GM18520 (cell line): Measurements from ENCODE around the gene B4GALNT4.
"Not testable (repeated sequence)": the region's sequence is repeated elsewhere in the genome, so short reads cannot be mapped to it uniquely, and the experiment has no call there.

Experiments
- ATAC-seq: cut with Tn5 transposase; IDR thresholded peaks from one replicate; pipeline ENCODE4 v1.9.1; 2021; ENCODE audit not compliant: unreplicated experiment

The B4GALNT4 gene

DNA sequence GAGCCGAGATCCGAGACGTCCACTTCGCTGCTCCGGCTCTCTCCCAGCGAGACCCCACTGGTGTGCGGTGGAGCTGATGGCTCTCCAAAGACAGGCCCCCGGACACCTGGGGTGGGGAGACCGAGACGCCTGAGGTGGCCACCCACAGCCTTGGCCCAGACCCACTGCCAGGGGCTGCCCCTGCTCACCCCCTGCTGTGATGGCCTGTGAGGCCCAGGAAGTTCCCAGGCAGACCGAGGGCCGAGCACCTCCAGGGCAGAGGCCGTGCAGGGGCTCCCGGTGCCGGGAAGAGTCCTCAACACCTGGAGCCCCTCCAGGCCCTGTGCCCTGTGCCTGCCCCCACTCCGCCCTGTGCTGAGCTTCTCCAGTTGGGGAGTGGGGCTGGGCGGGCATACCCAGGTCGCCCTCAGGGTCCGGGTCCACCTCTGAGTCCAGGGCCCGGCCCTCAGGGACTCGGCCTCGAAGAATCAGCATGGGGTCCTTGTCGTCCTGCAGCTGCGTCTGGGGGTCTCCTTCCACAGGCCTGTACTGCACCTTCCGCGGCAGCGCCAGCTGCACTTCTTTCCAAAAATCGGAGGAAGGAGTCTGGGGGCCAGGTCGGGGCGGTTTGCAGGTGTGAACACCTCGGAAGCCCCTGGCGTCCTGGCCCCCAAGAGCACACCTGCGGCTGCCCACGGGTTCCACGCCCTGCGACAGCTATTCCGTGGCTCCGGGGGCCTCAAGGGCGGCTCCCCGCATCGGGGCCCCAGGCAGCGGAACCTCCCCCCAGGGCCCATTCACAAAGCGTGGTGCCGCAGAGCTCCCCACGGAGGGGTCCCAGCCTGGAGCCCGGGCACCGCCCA lies 36.9 kb downstream of the B4GALNT4 start:
- no peak for ATAC-seq

DNA sequence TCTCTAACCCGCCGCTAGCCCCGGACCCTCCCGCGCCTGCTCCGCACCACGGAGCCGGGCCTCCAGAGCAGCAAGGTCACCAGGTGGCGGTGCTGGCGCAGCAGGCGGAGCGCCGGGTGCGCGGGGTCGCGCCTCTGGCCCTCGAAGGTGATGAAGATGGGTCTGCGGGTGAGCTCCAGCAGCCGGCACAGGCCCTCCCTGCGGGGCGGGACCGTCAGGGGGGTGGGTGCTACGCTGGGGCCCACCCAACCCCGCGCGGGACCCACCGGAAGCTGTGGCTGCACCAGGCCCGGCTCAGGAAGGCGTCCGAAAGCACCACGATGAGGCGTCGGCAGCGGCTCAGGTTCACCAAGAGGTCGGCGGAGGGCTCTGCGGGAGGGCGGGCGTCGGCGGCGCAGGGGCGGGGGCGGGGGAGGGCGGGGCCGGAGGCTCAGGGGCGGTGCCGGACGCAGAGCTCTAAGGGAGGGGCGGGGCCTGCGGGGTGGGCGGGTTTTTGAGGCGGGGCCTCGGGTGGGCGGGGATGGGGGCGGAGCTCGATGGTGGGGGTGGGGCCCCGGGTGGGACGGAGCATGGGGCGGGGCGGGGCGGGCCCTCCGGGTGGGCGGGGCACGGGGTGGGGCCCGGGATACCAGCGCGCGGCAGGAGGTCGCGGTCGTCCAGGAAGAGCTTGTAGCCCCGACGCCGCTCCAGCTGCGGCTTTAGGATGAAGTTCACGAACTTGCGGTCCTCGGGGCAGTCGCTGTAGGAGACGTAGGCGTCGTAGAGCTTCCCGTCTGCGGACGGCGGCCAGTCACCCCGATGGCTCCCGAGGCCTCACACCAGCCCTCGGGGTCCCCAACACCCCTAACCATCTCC lies 37.7 kb downstream of the B4GALNT4 start:
- ATAC-seq = no peak

DNA sequence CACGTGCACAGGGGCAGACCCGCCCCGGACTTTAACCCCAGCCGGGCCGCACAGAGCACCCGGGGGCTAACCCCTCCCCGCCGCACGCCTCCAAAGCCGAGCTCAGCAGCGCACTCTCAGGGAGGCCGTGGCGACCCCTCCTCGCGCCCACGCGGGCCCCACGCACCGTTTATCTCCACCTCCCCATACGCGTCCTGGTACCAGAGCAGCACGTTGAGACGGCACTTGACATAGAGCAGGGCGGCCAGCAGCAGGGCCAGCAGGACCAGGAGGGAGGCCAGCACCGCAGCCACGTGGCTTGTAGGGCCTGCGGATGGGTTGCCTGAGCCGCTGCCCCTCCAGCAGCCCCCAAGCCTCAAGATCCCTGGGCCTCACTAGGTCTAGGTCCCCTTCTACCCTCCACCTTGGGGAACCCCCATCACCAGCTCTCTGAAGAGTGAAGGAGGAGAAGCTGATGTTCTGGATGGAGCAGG lies 38.4 kb downstream of the B4GALNT4 start:
- ATAC-seq = no peak

DNA sequence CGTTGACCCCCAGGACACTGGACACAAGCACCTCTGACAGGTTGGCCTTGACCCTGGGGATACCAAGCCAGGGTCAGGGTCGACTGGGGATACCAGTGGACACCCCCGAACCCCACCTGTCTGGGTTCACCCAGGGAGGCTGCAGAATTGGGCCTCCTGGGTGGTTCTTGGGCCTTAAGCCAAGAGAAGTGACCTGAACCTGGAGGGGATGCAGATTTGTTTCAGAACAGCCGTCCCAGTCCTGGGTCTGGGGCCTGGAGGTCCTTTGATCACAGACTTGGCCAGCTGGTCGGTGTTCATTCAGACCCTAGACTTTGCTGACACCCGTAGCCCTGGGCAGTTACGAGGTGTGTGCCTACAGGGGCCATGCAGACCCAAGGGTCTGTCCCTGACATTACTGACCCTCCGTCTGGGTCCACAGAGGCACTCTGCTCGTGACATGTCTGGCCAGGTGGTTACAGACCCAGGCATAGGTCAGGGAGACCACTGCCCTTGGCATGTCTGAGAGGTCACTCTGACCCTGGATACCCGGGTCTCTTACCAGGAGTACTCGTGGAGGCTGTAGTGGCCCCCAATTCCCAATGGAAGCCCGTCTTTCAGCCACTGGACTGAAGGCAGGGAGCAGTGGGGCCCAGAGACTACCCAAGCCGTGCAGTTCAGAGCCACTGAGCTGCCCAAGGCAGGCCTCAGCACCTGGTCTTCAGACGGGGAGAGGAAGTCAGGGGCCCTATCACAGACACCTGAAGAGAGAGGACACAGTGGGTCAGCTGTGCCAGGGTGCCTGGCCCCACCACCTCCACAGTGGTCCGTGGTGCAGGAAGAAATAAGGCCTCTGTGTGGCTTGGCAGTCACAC lies 39.1 kb downstream of the B4GALNT4 start:
- no peak for ATAC-seq

DNA sequence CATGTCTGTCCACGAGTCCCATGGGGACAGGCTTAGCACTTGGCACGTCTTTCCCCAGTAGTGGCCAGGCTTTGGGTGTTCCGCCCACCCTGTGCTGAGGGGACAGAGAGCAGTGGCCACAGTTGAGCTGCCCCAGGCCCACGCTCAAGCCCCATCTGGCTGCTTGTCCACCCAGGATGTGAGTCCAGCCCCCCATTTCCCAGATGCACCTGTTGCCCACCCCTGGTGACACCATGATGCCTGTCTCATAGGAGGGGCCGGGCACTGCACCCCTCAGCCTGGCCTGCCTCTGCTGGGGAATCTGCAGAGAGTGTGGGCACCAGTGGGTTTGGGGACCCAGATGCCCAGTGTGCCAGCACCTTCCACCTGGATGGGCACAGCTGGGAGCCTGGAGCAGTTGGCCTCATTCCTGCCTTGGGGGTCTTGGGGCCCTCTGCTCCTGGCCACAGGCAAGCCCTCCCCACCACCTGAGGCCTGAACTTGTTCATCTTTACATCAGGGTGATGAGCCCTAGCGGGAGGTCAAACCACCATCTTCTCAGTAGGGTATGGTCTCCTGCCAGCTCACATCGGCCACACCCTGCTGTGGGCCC lies 39.8 kb downstream of the B4GALNT4 start:
- ATAC-seq = no peak

DNA sequence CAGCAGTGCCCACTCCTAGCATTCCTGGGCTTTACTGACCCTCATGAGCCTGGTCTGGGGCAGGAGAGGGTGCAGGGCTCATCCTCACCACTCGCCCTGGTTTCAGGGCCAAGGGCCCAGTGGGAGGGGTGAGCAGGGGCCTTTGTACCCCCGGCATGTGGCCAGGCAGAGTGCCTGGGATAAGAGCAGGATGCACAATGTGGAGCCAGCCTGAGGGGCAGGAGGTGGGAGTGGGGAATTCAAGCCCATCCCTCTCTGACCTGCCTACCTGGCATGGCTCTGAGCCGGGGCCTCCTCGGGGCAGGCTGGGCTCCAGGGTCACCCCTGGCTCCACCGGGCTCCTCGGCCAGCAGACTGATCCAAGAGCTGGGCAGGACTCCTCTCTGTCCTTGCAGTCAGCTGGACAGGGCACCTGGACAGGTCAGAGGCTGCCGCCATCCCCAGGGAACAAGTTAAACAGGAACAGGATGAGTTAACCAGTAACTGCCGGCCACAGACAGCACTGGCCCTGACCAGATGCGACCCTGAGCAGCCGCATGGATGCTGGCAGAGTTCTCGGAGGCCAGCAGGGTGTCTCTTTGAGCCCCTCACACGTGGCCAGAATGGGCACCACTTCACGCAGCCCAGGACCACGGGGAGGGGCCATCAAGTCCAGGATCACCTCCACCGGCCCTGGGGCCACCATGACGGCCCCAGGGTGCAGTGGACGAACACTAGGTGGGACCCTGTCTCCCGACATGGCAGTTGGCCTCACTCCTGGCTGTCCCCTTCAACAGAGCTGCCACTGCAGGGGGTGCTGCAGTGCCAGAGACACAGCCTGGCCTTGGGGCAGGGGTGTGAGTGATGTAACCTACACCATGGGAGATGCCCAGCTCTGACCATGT lies 40.5 kb downstream of the B4GALNT4 start:
- ATAC-seq = no peak

DNA sequence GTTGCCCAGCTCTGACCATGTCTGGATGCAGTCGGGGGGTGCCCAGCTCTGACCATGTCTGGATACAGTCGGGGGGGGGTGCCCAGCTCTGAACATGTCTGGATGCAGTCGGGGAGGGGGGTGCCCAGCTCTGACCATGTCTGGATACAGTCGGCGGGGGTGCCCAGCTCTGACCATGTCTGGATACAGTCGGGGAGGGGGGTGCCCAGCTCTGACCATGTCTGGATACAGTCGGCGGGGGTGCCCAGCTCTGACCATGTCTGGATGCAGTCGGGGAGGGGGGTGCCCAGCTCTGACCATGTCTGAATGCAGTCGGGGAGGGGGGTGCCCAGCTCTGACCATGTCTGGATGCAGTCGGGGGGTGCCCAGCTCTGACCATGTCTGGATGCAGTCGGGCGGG lies 41.4 kb downstream of the B4GALNT4 start:
- not testable (repeated sequence) for ATAC-seq

DNA sequence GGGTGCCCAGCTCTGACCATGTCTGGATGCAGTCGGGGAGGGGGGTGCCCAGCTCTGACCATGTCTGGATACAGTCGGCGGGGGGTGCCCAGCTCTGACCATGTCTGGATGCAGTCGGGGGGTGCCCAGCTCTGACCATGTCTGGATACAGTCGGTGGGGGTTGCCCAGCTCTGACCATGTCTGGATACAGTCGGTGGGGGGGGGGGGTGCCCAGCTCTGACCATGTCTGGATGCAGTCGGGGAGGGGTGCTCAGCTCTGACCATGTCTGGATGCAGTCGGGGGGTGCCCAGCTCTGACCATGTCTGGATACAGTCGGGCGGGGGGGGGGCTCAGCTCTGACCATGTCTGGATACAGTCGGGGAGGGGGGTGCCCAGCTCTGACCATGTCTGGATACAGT lies 42.2 kb downstream of the B4GALNT4 start:
- ATAC-seq = not testable (repeated sequence)

DNA sequence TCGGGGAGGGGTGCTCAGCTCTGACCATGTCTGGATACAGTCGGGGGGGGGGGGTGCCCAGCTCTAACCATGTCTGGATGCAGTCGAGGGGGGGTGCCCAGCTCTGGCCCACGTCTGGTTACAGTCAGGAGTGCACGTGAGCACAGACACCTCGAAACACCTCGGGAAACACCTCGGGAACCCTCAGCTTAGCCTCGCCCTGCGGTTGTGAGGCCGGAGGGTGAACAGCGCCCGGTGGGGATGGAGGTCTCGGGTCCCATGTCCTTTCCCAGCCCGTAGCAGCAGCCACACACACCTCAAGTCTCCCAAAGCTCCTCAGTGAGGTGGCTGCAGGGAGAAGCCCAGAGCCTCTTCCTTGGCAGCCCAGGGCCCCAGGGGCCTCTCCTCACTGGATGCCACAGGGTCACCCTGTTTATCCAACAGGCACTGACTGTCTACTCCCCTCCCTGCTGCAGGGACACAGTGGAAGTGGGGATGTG lies 43.4 kb downstream of the B4GALNT4 start:
- ATAC-seq = no peak

DNA sequence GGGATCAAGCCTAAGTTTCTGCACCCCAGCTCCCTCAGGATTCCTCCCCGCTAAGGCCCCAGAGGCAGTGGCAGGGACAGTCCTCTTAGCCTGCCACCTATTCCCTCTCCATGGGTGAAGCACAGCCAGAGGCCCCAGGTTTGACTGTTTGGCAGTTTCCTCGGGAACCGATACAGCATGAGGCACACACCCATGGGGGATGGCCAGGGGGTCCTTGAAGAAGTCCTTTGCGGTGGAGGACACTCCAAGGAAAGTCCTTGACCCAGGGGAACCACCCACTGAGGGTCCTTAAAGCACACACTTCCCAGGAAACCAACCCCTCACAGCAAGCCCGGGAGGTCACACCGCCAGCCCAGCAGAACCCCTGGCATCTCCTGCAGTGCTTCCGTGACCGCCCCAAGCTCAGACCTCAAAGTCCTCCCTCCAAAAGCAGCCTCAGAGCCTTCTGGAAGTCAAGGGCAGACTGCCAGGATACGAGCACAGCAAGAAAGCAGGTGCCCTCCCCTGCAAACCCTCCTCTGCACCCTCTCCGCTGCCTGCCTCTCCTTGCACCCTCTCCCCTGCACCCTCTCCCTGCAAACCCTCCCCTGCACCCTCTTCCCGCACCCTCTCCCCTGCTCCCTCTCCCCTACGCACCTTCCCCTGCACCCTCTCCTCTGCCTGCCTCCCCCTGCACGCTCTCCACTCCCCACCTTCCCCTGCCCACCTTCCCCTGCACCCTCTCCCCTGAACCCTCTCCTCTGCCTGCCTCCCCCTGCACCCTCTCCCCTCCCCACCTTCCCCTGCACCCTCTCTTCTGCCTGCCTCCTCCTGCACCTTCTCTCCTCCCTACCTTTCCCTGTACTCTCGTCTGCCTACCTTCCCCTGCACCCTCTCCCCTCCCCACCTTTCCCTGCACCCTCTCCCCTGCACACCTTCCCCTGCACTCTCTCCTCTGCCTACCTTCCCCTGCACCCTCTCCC lies 44.1 kb downstream of the B4GALNT4 start:
- ATAC-seq = no peak

DNA sequence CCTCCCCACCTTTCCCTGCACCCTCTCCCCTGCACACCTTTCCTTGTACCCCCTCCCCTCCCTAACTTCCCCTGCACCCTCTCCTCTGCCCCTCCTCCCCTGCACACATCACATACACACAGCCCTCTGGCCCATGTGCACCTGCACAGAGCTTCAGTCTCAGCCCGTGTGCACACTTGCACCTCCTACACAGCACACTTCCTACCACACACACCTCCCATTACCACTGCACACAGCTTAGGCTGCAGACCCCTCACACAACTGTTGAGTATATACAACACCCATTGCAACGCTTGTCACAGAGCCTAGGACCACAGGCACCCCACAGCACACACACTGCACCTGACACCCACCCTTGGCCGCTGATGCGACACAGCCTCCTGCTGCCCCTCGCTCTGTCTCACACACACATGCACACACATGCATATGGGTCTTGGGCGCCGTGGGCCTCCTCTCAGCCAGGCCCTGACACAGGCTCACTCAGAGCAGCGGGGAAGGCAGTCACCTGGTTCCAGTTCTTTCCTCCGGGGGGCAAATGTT lies 45.1 kb downstream of the B4GALNT4 start:
- no peak for ATAC-seq

DNA sequence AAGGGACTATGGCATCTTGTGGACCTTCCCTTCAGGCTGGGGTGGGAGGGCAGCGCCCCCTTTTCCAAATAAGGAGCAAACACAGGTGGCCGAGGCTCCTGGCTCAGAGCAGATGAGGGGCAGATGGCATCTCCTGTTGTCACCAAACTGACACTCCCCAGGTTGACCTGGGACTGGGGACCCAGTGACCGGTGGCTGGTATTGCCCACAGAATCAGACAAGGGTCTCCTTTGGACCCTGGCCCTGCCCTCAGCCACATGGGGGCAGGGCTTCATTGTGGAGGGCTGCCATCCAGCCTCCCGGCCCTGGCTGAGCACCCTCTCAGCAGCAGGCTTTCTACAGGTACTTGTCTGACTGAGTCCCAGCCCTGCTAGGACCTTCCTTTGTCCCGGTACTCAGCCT lies 46.3 kb downstream of the B4GALNT4 start:
- no peak for ATAC-seq

DNA sequence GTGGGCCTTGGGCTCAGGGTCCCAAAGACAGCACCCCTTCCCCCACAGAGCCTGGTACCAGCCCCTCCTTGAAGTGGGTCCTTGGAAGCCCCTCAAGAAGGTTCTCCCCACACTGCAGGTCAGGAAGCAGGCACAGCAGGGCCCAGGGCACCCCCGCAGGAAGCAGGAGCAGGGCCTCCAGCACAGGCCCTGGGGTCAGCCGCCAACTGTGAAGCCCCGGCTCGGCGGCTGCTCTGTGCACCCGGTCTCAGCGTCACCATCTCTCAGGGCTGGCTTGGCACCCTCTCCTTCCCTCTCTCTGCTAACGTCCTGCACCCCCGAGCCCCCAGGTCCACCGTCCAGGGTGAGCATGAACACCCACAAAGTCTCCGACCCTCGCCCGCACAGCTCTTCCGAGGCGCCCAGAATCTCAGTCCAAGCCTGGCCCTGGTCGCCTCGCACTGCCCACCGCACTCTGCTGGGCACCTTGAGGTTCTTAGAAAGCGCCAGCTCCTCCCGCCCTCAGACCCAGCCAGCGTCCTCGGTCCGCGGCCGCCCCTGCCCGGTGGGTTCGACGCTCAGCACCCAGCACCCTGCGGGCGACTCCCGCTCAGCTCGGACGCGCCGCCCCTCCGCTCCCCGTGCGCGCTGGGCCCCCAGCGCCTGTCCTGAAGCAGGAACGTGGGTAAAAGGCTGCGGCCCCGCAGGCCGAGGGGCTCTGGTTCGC lies 46.9 kb downstream of the B4GALNT4 start:
- no peak for ATAC-seq

DNA sequence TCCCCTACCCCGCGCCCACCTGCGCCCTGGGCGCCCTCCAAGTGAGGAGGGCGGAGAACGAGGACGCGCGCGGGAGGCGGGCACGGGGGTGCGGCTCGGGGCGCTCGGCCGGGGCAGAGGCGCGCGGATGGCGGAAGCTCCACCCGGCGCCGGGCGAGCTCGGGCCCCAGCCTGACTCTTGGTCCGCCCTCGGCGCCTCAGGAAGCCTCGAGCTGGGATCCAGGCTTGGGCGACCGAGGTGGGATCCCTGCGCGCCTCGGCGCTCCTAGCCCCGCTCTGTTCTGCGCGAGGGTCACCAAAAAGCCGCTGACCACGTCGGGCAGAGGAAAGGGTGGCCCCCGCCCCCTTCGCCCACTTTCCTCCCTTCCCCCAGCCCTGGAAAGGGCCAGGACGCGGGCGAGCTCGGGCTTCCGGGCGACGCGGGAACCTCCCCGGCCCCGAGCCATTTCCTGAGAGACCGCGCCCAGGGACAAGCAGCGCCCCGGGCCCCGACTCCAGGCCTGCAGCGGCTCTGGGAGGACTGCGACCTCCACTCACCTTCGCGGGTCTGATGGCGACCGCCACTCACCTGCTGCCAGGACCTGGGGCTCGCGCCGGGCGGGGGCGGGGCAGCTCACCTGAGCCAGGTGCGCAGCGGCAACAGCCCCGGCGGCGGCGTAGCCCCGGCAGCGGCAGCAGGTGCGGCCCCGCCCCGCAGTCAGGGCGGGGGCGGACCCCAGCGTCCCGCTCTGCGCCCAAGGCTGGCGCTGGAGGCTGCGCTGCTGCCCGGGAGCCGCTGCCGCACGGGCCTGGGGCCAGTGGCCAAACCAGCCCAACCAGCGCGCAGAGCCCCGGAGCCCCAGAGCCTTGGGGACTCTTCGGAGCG lies 47.7 kb downstream of the B4GALNT4 start:
- ATAC-seq = no peak

DNA sequence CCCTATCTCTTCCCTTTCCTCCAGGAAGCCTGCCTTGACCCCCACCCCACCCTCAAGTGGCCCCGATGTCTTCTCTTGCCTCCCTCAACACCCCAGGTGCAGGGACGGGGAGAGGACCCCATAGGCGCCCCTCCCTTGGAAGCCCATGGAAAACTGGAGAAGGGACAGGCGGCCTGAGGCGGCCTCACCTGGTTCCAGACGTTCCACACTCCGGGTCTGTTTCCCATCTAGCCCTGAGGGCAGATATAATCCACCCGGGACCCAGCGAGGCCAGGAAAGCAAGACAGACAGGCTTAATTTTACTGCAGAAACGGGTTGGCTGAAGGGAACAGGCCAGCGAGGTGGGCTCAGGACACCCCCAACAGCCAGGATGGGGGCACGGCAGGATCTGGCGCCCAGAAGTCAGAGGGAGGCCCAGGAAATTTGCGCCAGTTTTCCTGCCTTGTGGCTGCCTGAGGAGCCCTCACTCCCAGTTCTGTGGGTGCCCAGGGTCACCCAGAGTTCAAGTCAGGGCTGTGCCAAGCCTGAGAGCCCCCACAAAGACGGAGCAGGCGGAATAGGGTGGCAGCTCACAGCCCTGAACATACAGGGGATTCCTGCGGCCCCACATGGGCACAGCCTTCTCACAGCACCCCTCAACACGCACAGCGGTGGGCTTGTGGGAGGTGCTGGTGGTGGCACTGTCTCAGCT lies 48.5 kb downstream of the B4GALNT4 start:
- no peak for ATAC-seq
